ENCODE results near the gene HAUS1.
"Not testable (repeated sequence)": the region's sequence is repeated elsewhere in the genome, so short reads cannot be mapped to it uniquely, and the experiment has no call there.

- not testable (repeated sequence) for TF ChIP-seq EZH2 (IDR thresholded peaks at IDR 0.05; ENCODE audit: insufficient read depth, low read length); CTCF (IDR thresholded peaks at IDR 0.05; ENCODE audit: insufficient read depth, low read depth, low read length)
These were observed 60.3 kb downstream of the HAUS1 start for GRCh38 chr18:46164502-46164901.
